WERI-Rb-1 (cell line): ENCODE measurements around the gene PSMD13.
A peak's percentile ranks its signal among the peaks of the same experiment; 100 is the strongest.

Experiments
- DNase-seq: peaks from one replicate; pipeline ENCODE4 v3.0.0-alpha.2; 2020
- H3K27ac ChIP-seq: fragments of 250-450 bp; sonication (Bioruptor Pico); 2 replicates; pipeline ENCODE4 v1.5.1; 2020; ENCODE audit warnings: mild to moderate bottlenecking, moderate library complexity
- H3K27me3 ChIP-seq: fragments of 250-450 bp; sonication (Bioruptor Pico); 2 replicates; pipeline ENCODE4 v1.5.1; 2021; ENCODE audit warnings: mild to moderate bottlenecking, low read depth, moderate library complexity; ENCODE audit not compliant: insufficient read depth, severe bottlenecking
- H3K36me3 ChIP-seq: fragments of 250-450 bp; sonication (Bioruptor Pico); 2 replicates; pipeline ENCODE4 v1.5.1; 2020; ENCODE audit warnings: mild to moderate bottlenecking, moderate library complexity
- H3K4me3 ChIP-seq: 2 replicates; pipeline ENCODE4 v1.5.1; 2011; ENCODE audit warnings: low read depth, mild to moderate bottlenecking, control low read depth, low read length
- H3K9me3 ChIP-seq: fragments of 250-450 bp; sonication (Bioruptor Pico); 2 replicates; pipeline ENCODE4 v1.5.1; 2021; ENCODE audit warnings: mild to moderate bottlenecking, moderate library complexity; ENCODE audit not compliant: severe bottlenecking
- CTCF ChIP-seq: IDR thresholded peaks from 2 replicates; pipeline ENCODE4 v1.5.1; 2011; ENCODE audit warnings: low read depth, mild to moderate bottlenecking, control low read depth, inconsistent platforms, low read length

The PSMD13 gene

GRCh38 chr11:208181-208916, 28.4 kb upstream of the PSMD13 start:
- Histone ChIP-seq H3K27ac (peak overlapping the region; percentile 92), H3K27me3 (no peaks in the 10 kb centered on the region), H3K36me3 (peaks cover 55% of the 10 kb centered on the region), H3K9me3 (no peaks in the 10 kb centered on the region), H3K4me3 (peak overlapping the region; percentile 78)
- peak; percentile 80 for DNase-seq
- TF ChIP-seq CTCF: no peak

- H3K27ac ChIP-seq: peak overlapping the region; percentile 92
- peak overlapping the region; percentile 78 for H3K4me3 ChIP-seq
- peaks cover 61% of the 10 kb centered on the region for H3K36me3 ChIP-seq
- H3K27me3 ChIP-seq: no peaks in the 10 kb centered on the region
- DNase-seq: no peak
- no peaks in the 10 kb centered on the region for H3K9me3 ChIP-seq
- TF ChIP-seq CTCF: no peak
These were observed 27.9 kb upstream of the PSMD13 start for GRCh38 chr11:208917-209260.

DNA sequence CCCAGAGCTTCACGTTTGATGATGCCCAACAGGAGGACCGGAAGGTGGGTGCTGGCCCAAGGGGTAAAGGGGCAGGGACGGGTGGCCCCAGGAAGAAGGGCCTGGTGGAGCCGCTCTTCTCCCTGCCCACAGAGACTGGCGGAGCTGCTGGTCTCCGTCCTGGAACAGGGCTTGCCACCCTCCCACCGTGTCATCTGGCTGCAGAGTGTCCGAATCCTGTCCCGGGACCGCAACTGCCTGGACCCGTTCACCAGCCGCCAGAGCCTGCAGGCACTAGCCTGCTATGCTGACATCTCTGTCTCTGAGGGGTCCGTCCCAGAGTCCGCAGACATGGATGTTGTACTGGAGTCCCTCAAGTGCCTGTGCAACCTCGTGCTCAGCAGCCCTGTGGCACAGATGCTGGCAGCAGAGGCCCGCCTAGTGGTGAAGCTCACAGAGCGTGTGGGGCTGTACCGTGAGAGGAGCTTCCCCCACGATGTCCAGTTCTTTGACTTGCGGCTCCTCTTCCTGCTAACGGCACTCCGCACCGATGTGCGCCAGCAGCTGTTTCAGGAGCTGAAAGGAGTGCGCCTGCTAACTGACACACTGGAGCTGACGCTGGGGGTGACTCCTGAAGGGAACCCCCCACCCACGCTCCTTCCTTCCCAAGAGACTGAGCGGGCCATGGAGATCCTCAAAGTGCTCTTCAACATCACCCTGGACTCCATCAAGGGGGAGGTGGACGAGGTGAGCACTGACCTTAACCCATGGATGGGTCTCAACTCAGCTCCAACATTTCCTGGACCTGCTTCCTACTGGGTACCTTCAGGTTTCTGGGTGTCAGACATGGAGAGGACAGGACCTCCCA, 27.3 kb upstream of the PSMD13 start:
- DNase-seq: no peak
- H3K4me3 ChIP-seq: peak overlapping the region; percentile 78
- peaks cover 62% of the 10 kb centered on the region for H3K36me3 ChIP-seq
- no peaks in the 10 kb centered on the region for H3K27me3 ChIP-seq
- H3K9me3 ChIP-seq: no peaks in the 10 kb centered on the region
- peak overlapping the region; percentile 92 for H3K27ac ChIP-seq
- no peak for TF ChIP-seq CTCF

DNA sequence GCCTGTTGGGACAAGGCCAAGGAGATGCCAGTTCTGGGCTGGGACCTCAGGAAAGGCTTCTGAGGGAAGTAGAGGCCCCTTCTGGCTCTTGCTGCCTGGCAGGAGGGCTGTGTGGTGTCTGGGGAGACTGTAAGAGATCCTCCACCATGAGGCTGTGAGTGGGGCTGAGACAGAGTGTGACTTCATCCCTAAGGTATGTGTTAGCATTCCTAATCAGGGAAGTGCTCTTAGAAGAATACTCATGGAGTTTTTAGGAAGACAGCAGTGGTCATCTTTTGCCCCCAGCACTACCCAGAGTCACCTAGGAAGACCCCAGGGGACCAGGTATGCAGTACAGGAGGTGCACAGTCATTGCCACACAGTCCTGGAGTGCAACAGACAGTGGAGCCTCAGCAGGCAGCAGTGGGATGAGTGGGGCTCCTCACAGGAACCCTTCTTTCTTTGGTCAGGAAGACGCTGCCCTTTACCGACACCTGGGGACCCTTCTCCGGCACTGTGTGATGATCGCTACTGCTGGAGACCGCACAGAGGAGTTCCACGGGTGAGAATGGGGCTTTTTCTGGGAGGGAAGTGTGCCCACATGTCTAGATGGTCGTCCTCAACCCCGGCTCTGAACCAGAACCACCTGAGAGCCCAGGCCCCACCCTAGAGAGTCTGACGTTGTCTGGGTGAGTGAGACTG, 26.5 kb upstream of the PSMD13 start:
- no peaks in the 10 kb centered on the region for H3K9me3 ChIP-seq
- no peak for DNase-seq
- H3K36me3 ChIP-seq: peaks cover 62% of the 10 kb centered on the region
- H3K27me3 ChIP-seq: no peaks in the 10 kb centered on the region
- no peak overlapping the region for H3K27ac ChIP-seq
- TF ChIP-seq CTCF: no peak
- no peak overlapping the region for H3K4me3 ChIP-seq

DNA sequence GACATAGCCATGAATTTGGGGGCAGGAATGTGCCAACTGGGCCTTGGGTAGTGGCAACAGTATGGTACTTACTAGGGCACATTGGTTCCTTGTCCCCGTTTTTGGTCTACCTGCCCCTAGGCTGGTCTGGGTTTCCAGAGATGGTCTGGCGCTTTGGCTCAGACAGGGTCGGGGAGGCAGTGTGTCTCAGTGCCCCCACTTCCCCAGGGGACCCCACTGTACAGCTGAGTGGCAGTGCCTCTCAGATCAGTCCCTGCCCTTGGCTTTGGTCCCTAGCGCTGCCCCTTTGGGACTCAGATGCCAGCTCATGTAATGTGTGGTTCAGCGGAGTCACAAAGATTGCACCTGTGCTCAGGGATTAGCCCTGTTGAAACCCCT, 26.0 kb upstream of the PSMD13 start:
- H3K27me3 ChIP-seq: no peaks in the 10 kb centered on the region
- peaks cover 63% of the 10 kb centered on the region for H3K36me3 ChIP-seq
- no peak for TF ChIP-seq CTCF
- H3K27ac ChIP-seq: no peak overlapping the region
- no peaks in the 10 kb centered on the region for H3K9me3 ChIP-seq
- no peak overlapping the region for H3K4me3 ChIP-seq
- no peak for DNase-seq
